Activated CD4-positive, alpha-beta T cell treated with anti-CD3 and anti-CD28 coated beads, Interleukin-2, amount 50 U/mL, for 1 hour (primary cell): Measurements from ENCODE around the gene ZNF732.
"Not testable (repeated sequence)": the region's sequence is repeated elsewhere in the genome, so short reads cannot be mapped to it uniquely, and the experiment has no call there.

Experiments used
- DNase-seq: peaks from one replicate; pipeline ENCODE4 v3.0.0-alpha.2; 2020

Gene ZNF732

GRCh38 chr4:304969-305680 is at the start of gene ZNF732:
Gene ZNF732 (minus strand): TSS chr4:305474. CDS start chr4:305310, 164 bp downstream.
- DNase-seq: no peak

GRCh38 chr4:340011-340410 is 34.7 kb upstream of the ZNF732 start:
- DNase-seq: no peak

GRCh38 chr4:338759-339097 is 33.5 kb upstream of the ZNF732 start:
- DNase-seq: no peak

DNA sequence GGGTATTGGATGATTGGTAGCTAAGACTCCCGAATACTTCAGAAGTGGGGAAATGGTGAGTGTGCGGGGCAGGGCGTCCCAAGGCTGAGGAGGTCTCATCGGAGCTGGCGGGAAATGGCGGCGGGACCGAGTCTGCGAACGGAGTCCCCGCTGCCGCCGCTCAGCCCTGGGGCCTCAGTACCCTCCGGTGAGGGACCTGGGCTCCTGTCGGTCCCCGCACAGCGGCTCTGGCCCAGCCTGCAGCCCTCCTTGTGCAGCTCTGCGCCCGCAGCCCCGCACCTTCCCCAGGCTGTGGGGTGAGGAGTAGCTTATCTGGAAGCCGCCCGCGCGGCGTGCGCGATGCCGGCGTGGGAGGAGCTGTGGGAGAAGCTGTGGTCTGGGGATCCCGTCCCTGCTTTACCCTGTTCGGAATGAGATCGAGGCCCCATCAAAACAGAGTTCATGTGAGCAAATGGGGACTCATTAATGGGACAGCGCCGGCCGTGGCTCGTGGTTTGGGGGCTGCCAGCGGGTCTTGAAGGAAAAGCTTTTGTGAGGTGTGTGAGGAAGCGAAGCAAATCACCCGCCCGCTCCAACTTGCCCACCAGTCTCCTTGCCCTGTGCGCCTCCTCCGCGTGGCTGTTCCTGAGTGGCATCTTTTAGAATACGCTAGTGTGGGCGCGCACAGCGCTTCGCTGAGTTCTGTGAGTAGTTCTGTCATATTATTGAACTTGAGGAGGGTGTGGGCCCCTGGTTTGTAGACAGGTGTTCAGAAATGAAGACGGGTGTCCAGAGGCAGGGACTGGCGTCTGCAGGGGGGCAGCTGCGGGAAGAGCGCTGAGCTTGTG is 32.9 kb upstream of the ZNF732 start:
- DNase-seq: peak; percentile 39

- DNase-seq: peak; percentile 85
Measured at GRCh38 chr4:337143-337931, 32.1 kb upstream of the ZNF732 start, which contains the start of gene ZNF141. Gene ZNF141 (plus strand): TSS chr4:337814. CDS start chr4:337984, 170 bp downstream.

- DNase-seq: no peak
Measured at GRCh38 chr4:336893-337142, 31.5 kb upstream of the ZNF732 start.

- no peak for DNase-seq
Measured at GRCh38 chr4:336099-336892, 31.0 kb upstream of the ZNF732 start.

- DNase-seq: no peak
Measured at GRCh38 chr4:335515-335914, 30.2 kb upstream of the ZNF732 start.

GRCh38 chr4:328729-329128 is 23.5 kb upstream of the ZNF732 start:
- DNase-seq: no peak

DNA sequence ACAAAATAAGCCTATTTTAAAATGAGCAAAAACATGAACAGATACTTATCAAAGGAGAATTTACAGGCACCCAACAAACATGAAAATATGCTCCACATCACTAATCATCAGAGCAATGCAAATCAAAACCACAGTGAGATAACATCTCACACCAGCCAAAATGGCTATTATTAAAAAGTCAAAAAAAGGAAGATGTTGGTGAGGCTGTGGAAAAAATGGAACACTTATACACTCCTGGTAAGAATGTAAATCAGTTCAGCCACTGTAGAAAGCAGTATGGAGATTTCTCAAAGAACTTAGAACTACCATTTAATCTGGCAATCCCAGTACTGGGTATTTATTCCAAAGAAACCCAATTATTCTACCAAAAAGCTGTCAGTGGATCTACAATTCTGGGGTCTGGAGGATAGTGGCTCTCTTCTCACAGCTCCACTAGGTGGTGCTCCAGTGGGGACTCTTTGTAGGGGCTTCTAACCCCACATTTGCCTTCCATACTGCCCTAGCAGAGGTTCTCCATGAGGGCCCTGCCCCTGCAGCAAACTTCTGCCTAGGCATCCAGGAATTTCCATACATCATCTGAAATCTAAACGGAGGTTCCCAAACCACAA is 9.1 kb upstream of the ZNF732 start:
- no peak for DNase-seq

- DNase-seq: no peak
Measured at GRCh38 chr4:309807-310206, 4.5 kb upstream of the ZNF732 start.

GRCh38 chr4:306551-306961 is 1.3 kb upstream of the ZNF732 start:
- no peak for DNase-seq

DNA sequence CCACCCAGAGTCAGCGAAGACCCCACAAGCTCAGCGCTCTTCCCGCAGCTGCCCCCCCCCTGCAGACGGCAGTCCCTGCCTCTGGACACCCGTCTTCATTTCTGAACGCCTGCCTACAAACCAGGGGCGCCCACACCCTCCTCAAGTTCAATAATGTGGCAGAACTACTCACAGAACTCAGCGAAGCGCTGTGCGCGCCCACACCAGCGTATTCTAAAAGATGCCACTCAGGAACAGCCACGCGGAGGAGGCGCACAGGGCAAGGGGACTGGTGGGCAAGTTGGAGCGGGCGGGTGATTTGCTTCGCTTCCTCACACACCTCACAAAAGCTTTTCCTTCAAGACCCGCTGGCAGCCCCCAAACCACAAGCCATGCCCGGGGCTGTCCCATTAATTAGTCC is 758 bp downstream of the ZNF732 start:
- not testable (repeated sequence) for DNase-seq

- no peak for DNase-seq
Measured at GRCh38 chr4:302381-302780, 2.9 kb downstream of the ZNF732 start.

DNA sequence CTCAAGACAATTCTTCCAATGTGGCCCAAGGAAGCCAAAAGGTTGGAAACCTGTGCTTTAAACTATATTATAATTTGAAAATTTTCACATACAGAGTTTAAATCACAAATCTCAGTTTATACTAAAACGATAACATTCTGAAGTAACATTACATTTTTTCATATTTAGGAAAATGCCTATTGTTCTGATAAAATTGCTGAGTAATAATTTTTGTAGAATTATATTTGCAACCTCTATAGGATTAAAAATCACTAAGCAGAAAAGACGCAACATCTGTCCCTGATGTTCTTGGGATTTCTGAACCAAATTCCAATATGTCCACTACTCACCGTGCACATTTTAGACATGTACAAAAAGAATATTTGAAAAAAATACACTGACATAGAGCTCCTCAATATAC is 10.5 kb downstream of the ZNF732 start:
- DNase-seq: no peak

- no peak for DNase-seq
Measured at GRCh38 chr4:288891-289290, 16.4 kb downstream of the ZNF732 start.

DNA sequence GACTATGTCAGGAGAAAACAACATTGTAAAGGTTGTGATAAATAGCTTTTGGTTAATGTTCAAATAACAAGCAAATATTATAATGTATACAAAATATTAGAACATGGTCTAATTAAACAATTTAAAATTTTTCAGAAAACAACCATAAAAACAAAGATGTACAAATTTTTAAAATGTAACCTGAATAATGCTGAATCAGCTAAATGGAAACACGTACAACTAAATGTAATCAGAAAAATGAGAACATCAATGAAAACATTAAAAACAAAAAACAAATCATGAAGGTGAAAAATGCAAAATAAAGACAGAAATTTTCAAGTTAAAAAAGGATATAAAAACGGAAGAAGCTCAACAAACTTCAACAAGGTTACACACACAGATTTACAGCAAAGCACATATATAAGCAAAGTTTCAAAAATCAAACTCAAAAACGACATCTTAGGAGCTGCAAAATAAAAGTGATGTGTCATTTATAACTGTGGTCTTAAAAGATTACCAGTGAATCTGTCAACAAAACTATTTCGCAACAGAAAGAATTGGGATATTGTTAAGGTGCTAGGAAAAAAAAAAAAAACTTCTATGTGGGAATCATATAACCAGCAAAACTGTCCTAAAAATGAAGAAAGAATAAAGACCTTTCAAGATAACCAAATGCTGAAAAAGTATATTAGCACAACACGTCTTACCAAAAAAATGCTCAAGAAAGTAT is 31.8 kb downstream of the ZNF732 start:
- no peak for DNase-seq

DNA sequence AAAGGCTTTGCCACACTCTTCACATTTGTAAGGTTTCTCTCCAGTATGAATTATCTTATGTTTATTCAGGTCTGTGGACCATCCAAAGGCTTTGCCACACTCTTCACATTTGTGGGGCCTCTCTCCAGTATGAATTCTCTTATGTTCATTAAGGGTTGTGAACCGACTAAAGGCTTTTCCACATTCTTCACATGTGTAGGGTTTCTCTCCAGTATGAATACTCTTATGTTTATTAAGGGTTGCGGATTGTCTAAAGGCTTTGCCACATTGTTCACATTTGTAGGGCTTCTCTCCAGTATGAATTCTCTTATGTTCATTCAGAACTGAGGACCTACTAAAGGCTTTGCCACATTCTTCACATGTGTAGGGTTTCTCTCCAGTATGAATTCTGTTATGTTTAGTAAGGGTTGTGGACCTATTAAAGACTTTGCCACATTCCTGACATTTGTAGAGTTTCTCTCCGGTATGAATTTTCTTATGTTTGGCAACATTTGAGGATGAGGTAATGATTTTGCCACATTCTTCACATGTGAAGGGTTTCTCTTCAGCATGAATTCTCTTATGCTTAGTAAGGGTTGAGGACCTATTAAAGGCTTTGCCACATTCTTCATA is 33.7 kb downstream of the ZNF732 start:
- DNase-seq: no peak

GRCh38 chr4:259240-259639 is 46.0 kb downstream of the ZNF732 start:
- DNase-seq: not testable (repeated sequence)

GRCh38 chr4:256492-256891 is 48.8 kb downstream of the ZNF732 start:
- no peak for DNase-seq
